NCI-H2196 treated with DMSO at 0.1 percent for 48 hours (cell line): ENCODE measurements around the gene KANK3.

Experiments used
- DNase-seq: peaks from one replicate; lab custom pipeline; 2025; ENCODE audit not compliant: unreplicated experiment; lab: John Stamatoyannopoulos, UW

Gene KANK3

GRCh38 chr19:8340341-8341096, 2.5 kb downstream of the KANK3 start:
- DNase-seq = no peak

GRCh38 chr19:8338835-8339234, 4.2 kb downstream of the KANK3 start:
- DNase-seq = no peak

GRCh38 chr19:8337728-8338127, 5.3 kb downstream of the KANK3 start:
- DNase-seq = no peak

- no peak for DNase-seq
Measured at GRCh38 chr19:8336660-8337059, 6.4 kb downstream of the KANK3 start.

- DNase-seq = no peak
Measured at GRCh38 chr19:8336072-8336569, 6.9 kb downstream of the KANK3 start.

- DNase-seq = peak; percentile 32
Measured at GRCh38 chr19:8335343-8336071, 7.6 kb downstream of the KANK3 start.

GRCh38 chr19:8334458-8335342, 8.4 kb downstream of the KANK3 start:
- peak; percentile 84 for DNase-seq

- no peak for DNase-seq
Measured at GRCh38 chr19:8333767-8334457, 9.2 kb downstream of the KANK3 start.

GRCh38 chr19:8332976-8333766, 9.9 kb downstream of the KANK3 start:
- no peak for DNase-seq

GRCh38 chr19:8331263-8331845, 11.7 kb downstream of the KANK3 start:
- DNase-seq = no peak

- DNase-seq = no peak
Measured at GRCh38 chr19:8329996-8330395, 13.1 kb downstream of the KANK3 start.

- DNase-seq = no peak
Measured at GRCh38 chr19:8325454-8325853, 17.6 kb downstream of the KANK3 start.

- no peak for DNase-seq
Measured at GRCh38 chr19:8324186-8325050, 18.6 kb downstream of the KANK3 start.

- DNase-seq = no peak
Measured at GRCh38 chr19:8323781-8324185, 19.3 kb downstream of the KANK3 start.

GRCh38 chr19:8322638-8322997, 20.4 kb downstream of the KANK3 start:
- DNase-seq = no peak

GRCh38 chr19:8321986-8322637, 20.9 kb downstream of the KANK3 start:
- no peak for DNase-seq

- DNase-seq = peak; percentile 91
Measured at GRCh38 chr19:8321067-8321985, 21.7 kb downstream of the KANK3 start, which contains the start of the genes NDUFA7 and RPS28. Gene NDUFA7, minus strand, starts transcription at chr19:8321375. Its CDS starts 17 bp downstream, at chr19:8321358. Gene RPS28, plus strand, starts transcription at chr19:8321496. Its CDS starts 35 bp downstream, at chr19:8321531.
